Measurements from ENCODE around the gene CST9L. TPM values are rescaled to one million over a fixed set of nuclear protein-coding genes. Genes with fewer than 3 reads are reported as not detected.

The CST9L gene
- total and polyA plus RNA-seq, 2 experiments from 2014 or later: not detected

DNA sequence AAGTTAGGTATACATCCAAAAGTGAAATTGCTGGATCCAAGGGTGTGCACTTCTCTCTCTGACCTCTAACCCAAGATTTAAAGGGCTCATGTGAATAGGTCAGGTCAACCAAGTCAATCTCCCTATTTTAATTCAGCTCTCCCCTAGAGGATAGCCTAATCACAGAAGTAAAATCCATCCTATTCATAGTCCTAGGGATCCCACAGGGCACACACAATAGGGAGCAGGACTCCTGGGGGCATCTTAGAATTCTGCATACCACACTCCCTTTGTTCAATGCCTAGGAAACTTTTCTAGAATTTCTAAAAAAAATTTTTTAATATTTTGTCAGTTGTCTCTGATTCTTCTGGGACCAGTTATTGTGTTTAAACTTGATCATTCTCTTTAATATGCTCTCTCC lies 35.1 kb downstream of the CST9L start:
- no peaks in the 10 kb centered on the region for H3K4me1 ChIP-seq (ENCODE audit: insufficient read depth)
- H3K36me3 ChIP-seq (replicated peaks; ENCODE audit: insufficient read depth, low read depth): no peaks in the 10 kb centered on the region
- no peak for DNase-seq (ENCODE audit: low spot score)
- H2AFZ ChIP-seq: no peak overlapping the region
- H3K9me3 ChIP-seq (ENCODE audit: low read depth): no peaks in the 10 kb centered on the region
- no peaks in the 10 kb centered on the region for H3K27me3 ChIP-seq
- H3K4me3 ChIP-seq: no peak overlapping the region
- TF ChIP-seq, protein P1, sequence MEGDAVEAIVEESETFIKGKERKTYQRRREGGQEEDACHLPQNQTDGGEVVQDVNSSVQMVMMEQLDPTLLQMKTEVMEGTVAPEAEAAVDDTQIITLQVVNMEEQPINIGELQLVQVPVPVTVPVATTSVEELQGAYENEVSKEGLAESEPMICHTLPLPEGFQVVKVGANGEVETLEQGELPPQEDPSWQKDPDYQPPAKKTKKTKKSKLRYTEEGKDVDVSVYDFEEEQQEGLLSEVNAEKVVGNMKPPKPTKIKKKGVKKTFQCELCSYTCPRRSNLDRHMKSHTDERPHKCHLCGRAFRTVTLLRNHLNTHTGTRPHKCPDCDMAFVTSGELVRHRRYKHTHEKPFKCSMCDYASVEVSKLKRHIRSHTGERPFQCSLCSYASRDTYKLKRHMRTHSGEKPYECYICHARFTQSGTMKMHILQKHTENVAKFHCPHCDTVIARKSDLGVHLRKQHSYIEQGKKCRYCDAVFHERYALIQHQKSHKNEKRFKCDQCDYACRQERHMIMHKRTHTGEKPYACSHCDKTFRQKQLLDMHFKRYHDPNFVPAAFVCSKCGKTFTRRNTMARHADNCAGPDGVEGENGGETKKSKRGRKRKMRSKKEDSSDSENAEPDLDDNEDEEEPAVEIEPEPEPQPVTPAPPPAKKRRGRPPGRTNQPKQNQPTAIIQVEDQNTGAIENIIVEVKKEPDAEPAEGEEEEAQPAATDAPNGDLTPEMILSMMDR (IDR thresholded peaks at IDR 0.05; ENCODE audit: poor library complexity): no peak
- TF ChIP-seq EZH2phosphoT487 (IDR thresholded peaks at IDR 0.05; ENCODE audit: low read depth, severe bottlenecking, unreplicated experiment) (no peak), EZH2 (IDR thresholded peaks at IDR 0.05; ENCODE audit: borderline replicate concordance) (no peak)
- no peak overlapping the region for H3K27ac ChIP-seq
- H3K4me2 ChIP-seq: no peak overlapping the region
- H3K79me2 ChIP-seq: no peaks in the 10 kb centered on the region
- H3K9me2 ChIP-seq (replicated peaks; ENCODE audit: insufficient read depth): no peaks in the 10 kb centered on the region
- no peaks in the 10 kb centered on the region for H4K20me1 ChIP-seq (ENCODE audit: insufficient read depth, poor library complexity, severe bottlenecking)

DNA sequence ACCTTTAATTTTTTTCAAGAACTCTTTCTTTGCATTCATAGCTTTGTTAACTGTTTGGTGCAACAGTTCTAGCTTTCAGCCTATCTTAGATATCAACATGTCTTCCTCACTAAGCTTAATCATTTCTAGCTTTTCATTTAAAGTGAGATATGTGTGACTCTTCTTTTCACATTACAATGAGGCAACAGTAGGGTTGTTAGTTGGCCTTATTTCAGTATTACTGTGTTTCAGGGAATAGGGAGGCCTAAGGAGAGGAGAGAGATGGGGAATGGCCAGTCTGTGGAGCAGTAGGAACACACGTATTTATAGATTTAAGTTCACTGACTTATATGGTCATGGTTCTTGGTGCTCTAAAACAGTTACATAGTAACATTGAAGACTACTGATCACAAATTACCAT lies 35.8 kb downstream of the CST9L start:
- H3K4me3 ChIP-seq: no peak overlapping the region
- no peaks in the 10 kb centered on the region for H3K9me3 ChIP-seq (ENCODE audit: low read depth)
- no peaks in the 10 kb centered on the region for H3K79me2 ChIP-seq
- H3K4me2 ChIP-seq: no peak overlapping the region
- no peaks in the 10 kb centered on the region for H3K36me3 ChIP-seq (replicated peaks; ENCODE audit: insufficient read depth, low read depth)
- H3K9me2 ChIP-seq (replicated peaks; ENCODE audit: insufficient read depth): no peaks in the 10 kb centered on the region
- no peaks in the 10 kb centered on the region for H3K27me3 ChIP-seq
- no peak overlapping the region for H3K27ac ChIP-seq
- 65% methylated on average over 1 of the region's 1 CpG for WGBS (ENCODE audit: low lambda C conversion rate, missing lambda C conversion rate)
- TF ChIP-seq EZH2phosphoT487 (IDR thresholded peaks at IDR 0.05; ENCODE audit: low read depth, severe bottlenecking, unreplicated experiment): no peak
- TF ChIP-seq, protein P1 (IDR thresholded peaks at IDR 0.05; ENCODE audit: poor library complexity): no peak
- no peak for TF ChIP-seq EZH2 (IDR thresholded peaks at IDR 0.05; ENCODE audit: borderline replicate concordance)
- H2AFZ ChIP-seq: no peak overlapping the region
- no peaks in the 10 kb centered on the region for H3K4me1 ChIP-seq (ENCODE audit: insufficient read depth)
- no peaks in the 10 kb centered on the region for H4K20me1 ChIP-seq (ENCODE audit: insufficient read depth, poor library complexity, severe bottlenecking)
- DNase-seq (ENCODE audit: low spot score): no peak

DNA sequence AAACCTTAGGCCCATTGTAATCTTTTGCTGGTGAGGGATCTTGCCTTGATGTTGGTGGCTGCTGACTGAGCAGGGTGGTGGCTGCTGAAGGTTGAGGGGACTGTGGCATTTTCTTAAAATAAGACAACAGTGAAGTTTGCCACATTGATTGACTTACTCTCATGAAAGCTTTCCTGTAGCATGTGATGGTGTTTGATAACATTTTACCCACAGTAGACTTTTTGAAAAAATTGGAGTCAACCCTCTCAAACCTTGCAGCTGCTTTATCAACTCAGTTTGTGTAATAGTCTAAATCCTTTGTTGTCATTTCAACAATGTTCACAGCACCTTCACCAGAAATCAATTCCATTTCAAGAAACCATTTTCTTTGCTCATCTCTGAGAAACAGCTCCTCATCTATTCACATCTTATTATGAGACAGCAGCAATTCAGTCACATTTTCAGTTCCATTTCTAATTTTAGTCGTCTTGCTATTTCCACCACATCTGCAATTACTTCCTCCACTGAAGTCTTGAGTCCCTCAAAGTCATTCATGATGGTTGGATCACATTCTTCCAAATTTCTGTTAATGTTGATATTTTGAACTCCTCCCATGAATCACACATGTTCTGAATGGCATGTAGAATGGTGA lies 37.2 kb downstream of the CST9L start:
- Histone ChIP-seq H2AFZ (no peak overlapping the region), H3K36me3 (replicated peaks; ENCODE audit: insufficient read depth, low read depth) (no peaks in the 10 kb centered on the region), H3K9me3 (ENCODE audit: low read depth) (no peaks in the 10 kb centered on the region), H3K9me2 (replicated peaks; ENCODE audit: insufficient read depth) (no peaks in the 10 kb centered on the region), H3K27me3 (no peaks in the 10 kb centered on the region), H3K27ac (no peak overlapping the region), H3K4me2 (no peak overlapping the region), H3K79me2 (no peaks in the 10 kb centered on the region), H3K4me1 (ENCODE audit: insufficient read depth) (no peaks in the 10 kb centered on the region), H4K20me1 (ENCODE audit: insufficient read depth, poor library complexity, severe bottlenecking) (no peaks in the 10 kb centered on the region), H3K4me3 (no peak overlapping the region)
- WGBS (ENCODE audit: low lambda C conversion rate, missing lambda C conversion rate): 90% methylated on average over 1 of the region's 1 CpG
- DNase-seq (ENCODE audit: low spot score): no peak
- TF ChIP-seq EZH2 (IDR thresholded peaks at IDR 0.05; ENCODE audit: borderline replicate concordance) (no peak), EZH2phosphoT487 (IDR thresholded peaks at IDR 0.05; ENCODE audit: low read depth, severe bottlenecking, unreplicated experiment) (no peak)
- TF ChIP-seq, protein P1 (IDR thresholded peaks at IDR 0.05; ENCODE audit: poor library complexity): no peak

Measured in hepatocyte (in vitro differentiated cells).